ENCODE results near the gene KLK14.

DNA sequence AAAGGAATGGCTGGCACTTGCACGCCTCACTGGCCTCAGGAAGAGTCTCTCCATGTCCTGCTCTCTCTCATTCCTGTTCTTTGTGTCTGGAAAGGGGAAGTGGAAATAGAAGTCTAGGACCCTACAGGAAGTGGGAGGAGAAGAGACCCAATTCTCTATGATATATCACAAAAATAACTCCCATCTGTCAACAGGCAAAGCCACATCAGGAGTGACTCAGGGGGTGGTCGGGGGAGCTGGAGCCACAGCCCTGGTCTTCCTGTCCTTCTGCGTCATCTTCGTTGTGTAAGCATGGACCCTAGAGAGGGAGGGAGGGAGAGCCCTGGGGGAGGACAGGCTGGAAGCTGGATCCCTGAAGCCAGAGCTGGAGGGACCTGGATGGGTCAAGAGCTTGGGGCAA lies 45.1 kb upstream of the KLK14 start:
- TF ChIP-seq, protein P1, sequence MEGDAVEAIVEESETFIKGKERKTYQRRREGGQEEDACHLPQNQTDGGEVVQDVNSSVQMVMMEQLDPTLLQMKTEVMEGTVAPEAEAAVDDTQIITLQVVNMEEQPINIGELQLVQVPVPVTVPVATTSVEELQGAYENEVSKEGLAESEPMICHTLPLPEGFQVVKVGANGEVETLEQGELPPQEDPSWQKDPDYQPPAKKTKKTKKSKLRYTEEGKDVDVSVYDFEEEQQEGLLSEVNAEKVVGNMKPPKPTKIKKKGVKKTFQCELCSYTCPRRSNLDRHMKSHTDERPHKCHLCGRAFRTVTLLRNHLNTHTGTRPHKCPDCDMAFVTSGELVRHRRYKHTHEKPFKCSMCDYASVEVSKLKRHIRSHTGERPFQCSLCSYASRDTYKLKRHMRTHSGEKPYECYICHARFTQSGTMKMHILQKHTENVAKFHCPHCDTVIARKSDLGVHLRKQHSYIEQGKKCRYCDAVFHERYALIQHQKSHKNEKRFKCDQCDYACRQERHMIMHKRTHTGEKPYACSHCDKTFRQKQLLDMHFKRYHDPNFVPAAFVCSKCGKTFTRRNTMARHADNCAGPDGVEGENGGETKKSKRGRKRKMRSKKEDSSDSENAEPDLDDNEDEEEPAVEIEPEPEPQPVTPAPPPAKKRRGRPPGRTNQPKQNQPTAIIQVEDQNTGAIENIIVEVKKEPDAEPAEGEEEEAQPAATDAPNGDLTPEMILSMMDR (conservative IDR thresholded peaks at IDR 0.05) = no peak
- TF ChIP-seq ZFX (IDR thresholded peaks at IDR 0.05) = no peak

Measured in C4-2B (cell line).